COLO668 (cell line): Measurements from ENCODE around the gene OVOL1.
"Not testable (repeated sequence)": the region's sequence is repeated elsewhere in the genome, so short reads cannot be mapped to it uniquely, and the experiment has no call there.

Source experiments
- DNase-seq: peaks from one replicate; lab custom pipeline; 2025; ENCODE audit not compliant: unreplicated experiment; lab: John Stamatoyannopoulos, UW

The OVOL1 gene

GRCh38 chr11:65786786-65787636, at the start of gene OVOL1:
OVOL1 (plus strand) TSS chr11:65787063; CDS start chr11:65787374, 311 bp downstream.
- DNase-seq, result peak; percentile 83

DNA sequence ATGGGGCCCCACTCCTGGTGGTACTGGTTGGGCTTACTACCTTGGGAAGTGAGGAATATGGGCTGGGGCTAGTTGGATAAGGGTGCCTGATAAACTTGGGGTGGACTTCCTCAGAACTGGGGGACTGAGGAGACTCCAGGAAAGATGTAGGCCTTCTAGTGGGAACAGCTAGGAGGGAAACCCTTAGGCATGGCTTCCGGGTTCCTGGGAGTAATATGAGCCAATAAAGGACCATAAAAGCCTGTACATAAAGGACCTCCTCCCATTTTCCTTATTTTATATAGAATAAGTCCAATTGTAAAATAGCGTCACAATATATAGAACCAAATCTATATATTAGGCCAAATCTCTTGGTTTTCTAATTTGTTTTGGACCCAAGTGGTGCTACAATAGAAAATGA, 47.8 kb upstream of the OVOL1 start:
- DNase-seq, result no peak

DNA sequence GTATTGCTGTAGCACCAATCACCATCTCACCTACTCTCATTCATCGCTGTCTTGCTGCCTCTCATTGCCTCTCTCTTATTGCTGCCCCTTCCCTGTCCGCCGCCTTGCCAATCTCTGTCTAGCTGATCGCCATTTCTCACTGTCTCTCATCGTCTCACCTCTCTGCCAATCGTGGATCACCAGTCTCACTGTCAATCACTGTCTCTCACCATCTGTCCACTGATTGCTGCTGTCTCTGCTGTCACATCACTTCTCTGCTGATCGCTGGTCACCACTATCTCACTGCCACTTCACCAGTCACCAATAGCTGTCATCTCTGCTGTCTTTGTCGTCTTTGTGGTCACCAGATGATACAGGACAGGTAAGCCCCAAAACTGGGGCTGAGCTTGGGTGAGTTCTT, 45.7 kb upstream of the OVOL1 start:
- DNase-seq, result no peak

GRCh38 chr11:65742353-65742752, 44.5 kb upstream of the OVOL1 start:
- DNase-seq, result no peak

DNA sequence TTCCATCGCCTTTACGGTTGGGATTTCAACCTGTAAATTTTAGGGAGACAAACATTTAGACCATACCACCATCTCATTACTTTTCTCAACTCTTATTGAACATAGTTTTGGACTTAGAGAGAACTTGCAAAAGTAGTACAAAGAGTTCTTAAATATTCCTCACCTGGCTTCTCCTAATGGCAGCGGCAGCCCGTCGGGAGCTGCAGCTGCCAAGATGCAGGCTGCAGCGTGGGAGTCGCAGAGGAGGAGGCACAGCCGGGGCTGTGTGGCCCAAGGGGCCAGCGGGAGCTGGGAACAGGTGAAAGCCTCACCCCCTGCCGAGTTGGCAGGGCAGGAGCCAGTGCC, 43.2 kb upstream of the OVOL1 start:
- DNase-seq, result no peak

DNA sequence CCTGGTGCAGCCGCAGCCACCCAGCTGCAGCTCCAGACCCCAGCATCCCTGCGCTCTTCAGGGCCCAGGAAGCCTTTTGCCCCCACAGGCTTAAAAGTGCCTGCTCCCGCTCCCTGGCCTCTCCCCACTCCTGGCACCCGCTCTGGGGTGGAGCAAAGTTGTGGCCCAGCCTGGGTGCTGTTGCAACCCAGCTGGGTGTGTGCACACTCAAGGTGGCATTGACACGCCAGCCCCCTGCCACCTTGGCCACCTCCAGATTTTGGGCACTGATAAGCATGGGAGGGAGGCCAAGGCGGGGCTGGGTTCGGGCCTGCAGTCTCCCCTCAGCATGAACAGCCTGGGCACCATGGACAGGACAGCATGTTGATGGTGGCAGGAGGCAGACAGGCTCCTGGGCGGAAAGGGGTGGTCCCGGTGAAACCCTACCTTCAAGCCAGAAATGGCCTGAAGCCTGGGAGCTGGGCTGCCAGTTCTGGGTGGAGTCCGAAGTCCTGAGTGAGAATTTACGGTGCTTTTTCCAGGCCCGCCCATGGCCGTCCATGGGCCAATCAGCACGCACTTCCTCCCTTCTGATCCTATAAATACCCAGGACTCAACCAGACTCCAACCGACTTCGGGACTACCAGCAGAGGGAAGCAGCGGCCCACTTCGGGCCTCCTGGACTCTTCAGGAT, 42.7 kb upstream of the OVOL1 start:
- peak; percentile 47 for DNase-seq

DNA sequence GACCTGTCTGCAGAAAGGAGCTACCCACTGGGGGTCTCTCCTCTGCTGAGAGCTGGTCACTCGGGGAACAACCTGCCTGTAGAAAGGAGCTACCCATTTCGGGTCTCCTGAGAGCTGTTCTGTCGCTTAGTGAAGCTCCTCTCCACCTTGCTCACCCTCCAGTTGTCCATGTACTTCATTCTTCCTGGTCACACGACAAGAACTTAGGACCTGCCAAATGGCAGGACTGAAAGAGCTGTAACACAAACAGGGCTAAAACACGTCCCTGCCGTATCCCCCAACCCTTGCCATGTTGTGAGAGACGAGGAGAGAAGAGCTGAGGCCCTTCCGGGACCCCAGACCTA, 42.2 kb upstream of the OVOL1 start:
- no peak for DNase-seq

GRCh38 chr11:65745049-65745448, 41.8 kb upstream of the OVOL1 start:
- no peak for DNase-seq

GRCh38 chr11:65762169-65762568, 24.7 kb upstream of the OVOL1 start:
- DNase-seq, result not testable (repeated sequence)

DNA sequence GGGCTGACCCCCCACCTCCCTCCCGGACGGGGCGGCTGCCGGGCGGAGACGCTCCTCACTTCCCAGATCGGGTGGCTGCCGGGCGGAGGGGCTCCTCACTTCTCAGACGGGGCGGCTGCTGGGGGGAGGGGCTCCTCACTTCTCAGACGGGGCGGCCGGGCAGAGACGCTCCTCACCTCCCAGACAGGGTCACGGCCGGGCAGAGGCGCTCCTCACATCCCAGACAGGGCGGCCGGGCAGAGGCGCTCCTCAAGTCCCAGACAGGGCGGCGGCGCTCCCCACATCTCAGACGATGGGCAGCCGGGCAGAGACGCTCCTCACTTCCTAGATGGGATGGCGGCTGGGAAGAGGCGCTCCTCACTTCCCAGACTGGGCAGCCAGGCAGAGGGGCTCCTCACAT, 24.0 kb upstream of the OVOL1 start:
- not testable (repeated sequence) for DNase-seq

DNA sequence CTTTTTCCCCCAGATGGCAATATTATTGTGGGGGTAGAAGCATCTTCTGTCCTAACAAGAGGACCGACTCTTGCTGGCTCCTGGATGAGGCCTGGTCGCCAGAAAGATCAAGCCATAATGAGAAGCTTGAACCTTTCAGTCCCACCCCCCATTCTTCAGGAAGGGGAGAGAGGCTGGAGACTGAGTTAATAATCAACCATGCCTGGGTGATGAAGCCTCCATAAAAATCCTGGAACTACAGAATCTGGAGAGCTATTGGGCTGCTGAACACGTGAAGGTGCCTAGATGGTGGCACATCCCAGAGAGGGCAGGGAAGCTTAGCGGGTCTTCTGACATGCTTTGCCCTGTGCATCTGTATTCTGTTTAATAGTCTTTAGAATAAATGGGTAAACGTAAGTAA, 22.4 kb upstream of the OVOL1 start:
- DNase-seq, result no peak

- no peak for DNase-seq
Observed at GRCh38 chr11:65766535-65766934, 20.3 kb upstream of the OVOL1 start.

- no peak for DNase-seq
Observed at GRCh38 chr11:65767406-65767805, 19.5 kb upstream of the OVOL1 start.

GRCh38 chr11:65767806-65768205, 19.1 kb upstream of the OVOL1 start:
- not testable (repeated sequence) for DNase-seq

DNA sequence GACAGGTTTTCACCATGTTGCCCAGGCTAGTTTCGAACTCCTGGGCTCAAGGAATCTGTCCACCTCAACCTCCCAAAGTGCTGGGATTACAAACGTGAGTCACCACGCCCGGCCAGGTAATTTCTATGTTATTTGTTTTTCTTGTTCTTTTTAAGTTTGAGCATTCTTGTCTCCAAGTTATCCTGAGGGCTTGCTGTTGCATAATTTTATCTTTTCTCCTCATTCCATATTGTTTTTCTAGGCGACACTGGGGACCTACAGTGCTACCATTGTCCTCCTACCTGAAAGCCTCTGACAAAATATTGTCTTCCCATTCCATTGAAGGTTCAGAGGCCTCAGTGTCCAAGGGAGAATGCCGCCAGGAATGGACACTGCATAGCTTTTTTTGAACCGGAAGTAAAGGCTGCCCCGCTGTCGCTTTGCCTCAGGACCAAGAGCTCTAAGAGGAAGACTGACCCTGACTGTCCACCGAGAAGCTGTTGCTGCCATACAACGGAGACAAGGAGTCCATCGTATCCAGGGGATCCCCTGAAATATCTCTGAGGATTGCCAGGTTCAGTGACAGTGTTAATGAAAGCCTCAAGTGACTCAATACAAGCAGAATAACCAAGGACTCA, 15.8 kb upstream of the OVOL1 start:
- DNase-seq, result no peak

GRCh38 chr11:65771589-65772112, 15.2 kb upstream of the OVOL1 start:
- DNase-seq, result no peak

GRCh38 chr11:65773784-65774411, 13.0 kb upstream of the OVOL1 start:
- no peak for DNase-seq

DNA sequence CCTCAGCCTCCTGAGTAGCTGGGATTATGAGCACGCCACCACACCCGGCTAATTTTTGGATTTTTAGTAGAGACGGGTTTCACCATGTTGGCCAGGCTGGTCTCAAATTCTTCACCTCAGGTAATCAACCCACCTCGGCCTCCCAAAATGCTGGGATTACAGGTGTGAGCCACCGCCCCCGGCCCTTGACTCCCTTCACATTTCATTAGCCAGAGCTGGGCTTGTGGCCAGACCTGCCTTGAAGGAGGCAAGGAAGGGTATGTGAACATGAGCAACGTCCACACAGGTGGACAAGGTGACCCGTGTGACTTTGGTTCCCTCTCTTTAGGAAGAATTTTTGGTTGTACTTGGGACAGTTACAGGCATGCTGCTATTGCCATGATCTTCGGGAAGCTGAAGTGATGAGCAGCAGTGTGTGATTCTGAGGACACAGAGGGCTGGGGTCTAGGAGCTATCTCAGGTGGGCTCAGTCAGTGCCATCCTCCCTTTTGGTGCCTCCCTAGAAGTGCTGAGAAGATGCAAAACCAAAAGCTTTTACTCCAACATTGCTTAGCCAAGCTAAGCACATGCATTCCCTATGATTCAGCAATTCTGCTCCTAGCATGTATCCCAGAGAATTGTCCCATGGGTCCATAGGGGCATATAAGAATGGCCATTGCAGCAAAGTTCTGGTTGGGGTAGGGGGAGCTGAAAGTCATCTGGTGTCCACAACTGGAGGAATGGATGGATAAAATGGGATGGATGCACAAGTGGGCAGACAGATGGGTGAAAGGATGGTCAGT, 12.1 kb upstream of the OVOL1 start:
- no peak for DNase-seq

DNA sequence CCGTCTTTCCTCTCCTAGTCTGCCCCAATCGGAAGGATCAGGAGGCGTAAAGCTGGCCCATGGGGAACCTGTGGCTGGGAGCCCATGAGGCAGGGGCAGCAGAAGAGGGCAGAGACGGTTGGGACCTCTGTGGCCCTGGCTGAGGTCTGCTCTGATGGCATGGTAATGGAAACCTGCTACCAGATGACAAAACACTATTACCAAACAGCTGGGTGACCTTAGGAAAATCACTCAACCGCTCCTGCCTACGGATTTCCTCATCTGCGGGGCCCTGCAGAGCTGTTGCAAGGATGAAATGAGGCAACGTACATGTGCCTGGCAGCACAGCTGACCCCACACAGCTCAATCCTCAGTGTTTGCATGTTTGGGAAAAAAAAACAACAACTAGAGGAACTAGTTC, 10.7 kb upstream of the OVOL1 start:
- DNase-seq, result no peak

GRCh38 chr11:65776710-65777141, 10.1 kb upstream of the OVOL1 start:
- no peak for DNase-seq

GRCh38 chr11:65777241-65777640, 9.6 kb upstream of the OVOL1 start:
- DNase-seq, result no peak
